Panc1 (cell line): ENCODE measurements around the gene FBRS.

Source experiments
- POLR2AphosphoS5 ChIP-seq: IDR thresholded peaks from 2 replicates; pipeline ENCODE4 v1.6.1; 2012; ENCODE audit warnings: mild to moderate bottlenecking, low read depth, low read length, moderate library complexity
- SIN3A ChIP-seq: IDR thresholded peaks from 2 replicates; pipeline ENCODE4 v1.6.1; 2012; ENCODE audit warnings: low read depth, mild to moderate bottlenecking, low read length, moderate library complexity, borderline replicate concordance; ENCODE audit not compliant: insufficient read depth
- TF ChIP-seq, protein P1 (sequence below): fragments of 450-650 bp; IDR thresholded peaks from 2 replicates; pipeline ENCODE4 v1.5.1; 2017; ENCODE audit warnings: mild to moderate bottlenecking
- TF ChIP-seq, protein P2 (sequence below), 2 experiments: IDR thresholded peaks; 2 replicates each; pipeline ENCODE4 v1.6.1; 2011 to 2012; ENCODE audit warnings: low read depth in 2 of 2, control low read depth in 1 of 2, low read length in 1 of 2, mild to moderate bottlenecking in 1 of 2, moderate library complexity in 1 of 2; ENCODE audit not compliant: insufficient read depth in 1 of 2

DNA sequence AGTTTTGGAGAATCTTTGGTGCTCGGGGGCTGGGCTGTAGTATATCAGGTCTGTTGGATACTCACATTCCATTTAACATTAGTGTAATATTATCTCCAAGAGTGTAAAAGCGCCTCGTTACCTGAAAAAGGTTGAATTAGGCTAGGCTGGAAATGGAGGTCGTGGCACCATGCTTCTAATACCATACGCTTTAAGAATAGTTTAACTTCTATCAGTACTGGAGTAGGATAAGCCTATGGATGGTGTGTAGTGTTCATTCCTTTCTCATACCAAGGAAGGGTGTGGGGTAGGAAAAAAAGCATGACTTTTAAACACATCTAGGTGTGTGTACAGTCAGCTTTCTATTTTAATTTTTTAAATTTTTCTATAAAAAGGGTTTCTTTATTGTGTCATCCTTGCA lies 42.7 kb downstream of the FBRS start:
- TF ChIP-seq, protein P1, sequence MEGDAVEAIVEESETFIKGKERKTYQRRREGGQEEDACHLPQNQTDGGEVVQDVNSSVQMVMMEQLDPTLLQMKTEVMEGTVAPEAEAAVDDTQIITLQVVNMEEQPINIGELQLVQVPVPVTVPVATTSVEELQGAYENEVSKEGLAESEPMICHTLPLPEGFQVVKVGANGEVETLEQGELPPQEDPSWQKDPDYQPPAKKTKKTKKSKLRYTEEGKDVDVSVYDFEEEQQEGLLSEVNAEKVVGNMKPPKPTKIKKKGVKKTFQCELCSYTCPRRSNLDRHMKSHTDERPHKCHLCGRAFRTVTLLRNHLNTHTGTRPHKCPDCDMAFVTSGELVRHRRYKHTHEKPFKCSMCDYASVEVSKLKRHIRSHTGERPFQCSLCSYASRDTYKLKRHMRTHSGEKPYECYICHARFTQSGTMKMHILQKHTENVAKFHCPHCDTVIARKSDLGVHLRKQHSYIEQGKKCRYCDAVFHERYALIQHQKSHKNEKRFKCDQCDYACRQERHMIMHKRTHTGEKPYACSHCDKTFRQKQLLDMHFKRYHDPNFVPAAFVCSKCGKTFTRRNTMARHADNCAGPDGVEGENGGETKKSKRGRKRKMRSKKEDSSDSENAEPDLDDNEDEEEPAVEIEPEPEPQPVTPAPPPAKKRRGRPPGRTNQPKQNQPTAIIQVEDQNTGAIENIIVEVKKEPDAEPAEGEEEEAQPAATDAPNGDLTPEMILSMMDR = no peak
- TF ChIP-seq SIN3A (no peak), POLR2AphosphoS5 (no peak)
- TF ChIP-seq, protein P2, sequence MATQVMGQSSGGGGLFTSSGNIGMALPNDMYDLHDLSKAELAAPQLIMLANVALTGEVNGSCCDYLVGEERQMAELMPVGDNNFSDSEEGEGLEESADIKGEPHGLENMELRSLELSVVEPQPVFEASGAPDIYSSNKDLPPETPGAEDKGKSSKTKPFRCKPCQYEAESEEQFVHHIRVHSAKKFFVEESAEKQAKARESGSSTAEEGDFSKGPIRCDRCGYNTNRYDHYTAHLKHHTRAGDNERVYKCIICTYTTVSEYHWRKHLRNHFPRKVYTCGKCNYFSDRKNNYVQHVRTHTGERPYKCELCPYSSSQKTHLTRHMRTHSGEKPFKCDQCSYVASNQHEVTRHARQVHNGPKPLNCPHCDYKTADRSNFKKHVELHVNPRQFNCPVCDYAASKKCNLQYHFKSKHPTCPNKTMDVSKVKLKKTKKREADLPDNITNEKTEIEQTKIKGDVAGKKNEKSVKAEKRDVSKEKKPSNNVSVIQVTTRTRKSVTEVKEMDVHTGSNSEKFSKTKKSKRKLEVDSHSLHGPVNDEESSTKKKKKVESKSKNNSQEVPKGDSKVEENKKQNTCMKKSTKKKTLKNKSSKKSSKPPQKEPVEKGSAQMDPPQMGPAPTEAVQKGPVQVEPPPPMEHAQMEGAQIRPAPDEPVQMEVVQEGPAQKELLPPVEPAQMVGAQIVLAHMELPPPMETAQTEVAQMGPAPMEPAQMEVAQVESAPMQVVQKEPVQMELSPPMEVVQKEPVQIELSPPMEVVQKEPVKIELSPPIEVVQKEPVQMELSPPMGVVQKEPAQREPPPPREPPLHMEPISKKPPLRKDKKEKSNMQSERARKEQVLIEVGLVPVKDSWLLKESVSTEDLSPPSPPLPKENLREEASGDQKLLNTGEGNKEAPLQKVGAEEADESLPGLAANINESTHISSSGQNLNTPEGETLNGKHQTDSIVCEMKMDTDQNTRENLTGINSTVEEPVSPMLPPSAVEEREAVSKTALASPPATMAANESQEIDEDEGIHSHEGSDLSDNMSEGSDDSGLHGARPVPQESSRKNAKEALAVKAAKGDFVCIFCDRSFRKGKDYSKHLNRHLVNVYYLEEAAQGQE (IDR thresholded peaks at IDR 0.05; ENCODE audit: insufficient read depth in 1 of 2, low read depth in 2 of 2, low read length in 1 of 2) = no peak
